Measurements from ENCODE around the gene MRGPRD. TPM values are rescaled to one million over a fixed set of nuclear protein-coding genes. Genes with fewer than 3 reads are reported as not detected.

MRGPRD gene
- total RNA-seq, 1 experiment from 2014 or later: not detected

GRCh38 chr11:68934666-68935065, 46.1 kb downstream of the MRGPRD start:
- Histone ChIP-seq H3K36me3 (ENCODE audit: control insufficient read depth in 1 of 2, insufficient read depth in 2 of 2, low read length in 2 of 2) (peaks cover 14 to 20% of the 10 kb centered on the region in 2 experiments; a peak in 2 of 4 replicates), H3K4me2 (ENCODE audit: low read length) (no peak overlapping the region), H3K9me2 (ENCODE audit: insufficient read depth) (no peaks in the 10 kb centered on the region), H3K27me3 (ENCODE audit: insufficient read depth, low read length) (no peaks in the 10 kb centered on the region), H3K4me1 (ENCODE audit: control insufficient read depth in 1 of 2, insufficient read depth in 2 of 2, low read length in 2 of 2) (no peaks in the 10 kb centered on the region), H4K20me1 (ENCODE audit: insufficient read depth) (no peaks in the 10 kb centered on the region), H3K9me3 (ENCODE audit: control insufficient read depth in 1 of 2, insufficient read depth in 1 of 2, low read depth in 1 of 2, low read length in 2 of 2) (no peaks in the 10 kb centered on the region), H2AFZ (ENCODE audit: low read depth, low read length, poor library complexity, severe bottlenecking) (no peak overlapping the region), H3K4me3 (replicated peaks in 1 of 2; ENCODE audit: low read depth in 1 of 2, low read length in 2 of 2) (no peak overlapping the region), H3K9ac (ENCODE audit: low read length) (no peak overlapping the region), H3K79me2 (ENCODE audit: insufficient read depth, low read length) (no peaks in the 10 kb centered on the region), H3K27ac (ENCODE audit: low read depth, low read length) (no peak overlapping the region)
- no TSS peak for BruUV-seq (replicated peaks)
- ATAC-seq (no peak), DNase-seq (ENCODE audit: low read depth, low spot score) (no peak)
- CTCF ChIA-PET: interaction anchor here (0.6 kb wide), 1 partner anchor 65 kb away, joined by 3 read pairs; no protein-coding TSS in a partner anchor
- TF ChIP-seq SP1 (IDR thresholded peaks at IDR 0.05; ENCODE audit: low read depth) (no peak), CEBPB (IDR thresholded peaks at IDR 0.05; ENCODE audit: low read depth) (no peak), ZBTB33 (IDR thresholded peaks at IDR 0.05; ENCODE audit: extremely low read depth, insufficient replicate concordance, low read length) (no peak), ZNF274 (IDR thresholded peaks at IDR 0.05; ENCODE audit: low read depth, low read length) (no peak), POLR2A (IDR thresholded peaks at IDR 0.05; ENCODE audit: borderline replicate concordance, extremely low read depth, insufficient read depth, insufficient read length) (no peak), RAD21 (IDR thresholded peaks at IDR 0.05; ENCODE audit: low read depth) (no peak), EGR1 (IDR thresholded peaks at IDR 0.05; ENCODE audit: low read depth) (no peak)
- TF ChIP-seq, protein P1, sequence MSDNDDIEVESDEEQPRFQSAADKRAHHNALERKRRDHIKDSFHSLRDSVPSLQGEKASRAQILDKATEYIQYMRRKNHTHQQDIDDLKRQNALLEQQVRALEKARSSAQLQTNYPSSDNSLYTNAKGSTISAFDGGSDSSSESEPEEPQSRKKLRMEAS (IDR thresholded peaks at IDR 0.05): no peak
- POLR2A ChIA-PET: no interaction called here
- RAD21 ChIA-PET (ENCODE audit: low non-redundant PET in 1 of 2, low total read pairs in 2 of 2, uncharacterized antibody in 2 of 2, unreplicated experiment in 2 of 2): no interaction called here
- intact Hi-C loops (cut with micrococcal nuclease): no loop called here

GRCh38 chr11:68934321-68934645, 46.5 kb downstream of the MRGPRD start:
- H3K4me1 ChIP-seq (ENCODE audit: control insufficient read depth in 1 of 2, insufficient read depth in 2 of 2, low read length in 2 of 2): no peaks in the 10 kb centered on the region
- intact Hi-C loops (cut with micrococcal nuclease): no loop called here
- H3K9me3 ChIP-seq (ENCODE audit: control insufficient read depth in 1 of 2, insufficient read depth in 1 of 2, low read depth in 1 of 2, low read length in 2 of 2): no peaks in the 10 kb centered on the region
- no peak for ATAC-seq
- no peak overlapping the region for H3K9ac ChIP-seq (ENCODE audit: low read length)
- no peaks in the 10 kb centered on the region for H3K79me2 ChIP-seq (ENCODE audit: insufficient read depth, low read length)
- no peak for DNase-seq (ENCODE audit: low read depth, low spot score)
- ChIA-PET CTCF (interaction anchor here (0.6 kb wide), 1 partner anchor 64 kb away, joined by 3 read pairs; no protein-coding TSS in a partner anchor), POLR2A (no interaction called here), RAD21 (ENCODE audit: low non-redundant PET in 1 of 2, low total read pairs in 2 of 2, uncharacterized antibody in 2 of 2, unreplicated experiment in 2 of 2) (interaction anchor here in 1 of 2 experiments (0.6 kb wide), 1 partner anchor 8 kb away, joined by 3 read pairs; no protein-coding TSS in a partner anchor)
- H3K27ac ChIP-seq (ENCODE audit: low read depth, low read length): no peak overlapping the region
- peaks cover 18 to 20% of the 10 kb centered on the region in 2 experiments; a peak in 3 of 4 replicates for H3K36me3 ChIP-seq (ENCODE audit: control insufficient read depth in 1 of 2, insufficient read depth in 2 of 2, low read length in 2 of 2)
- no peak overlapping the region for H3K4me2 ChIP-seq (ENCODE audit: low read length)
- no peaks in the 10 kb centered on the region for H4K20me1 ChIP-seq (ENCODE audit: insufficient read depth)
- H2AFZ ChIP-seq (ENCODE audit: low read depth, low read length, poor library complexity, severe bottlenecking): no peak overlapping the region
- no peaks in the 10 kb centered on the region for H3K27me3 ChIP-seq (ENCODE audit: insufficient read depth, low read length)
- TF ChIP-seq RAD21 (IDR thresholded peaks at IDR 0.05; ENCODE audit: low read depth): no peak
- TF ChIP-seq, protein P2, sequence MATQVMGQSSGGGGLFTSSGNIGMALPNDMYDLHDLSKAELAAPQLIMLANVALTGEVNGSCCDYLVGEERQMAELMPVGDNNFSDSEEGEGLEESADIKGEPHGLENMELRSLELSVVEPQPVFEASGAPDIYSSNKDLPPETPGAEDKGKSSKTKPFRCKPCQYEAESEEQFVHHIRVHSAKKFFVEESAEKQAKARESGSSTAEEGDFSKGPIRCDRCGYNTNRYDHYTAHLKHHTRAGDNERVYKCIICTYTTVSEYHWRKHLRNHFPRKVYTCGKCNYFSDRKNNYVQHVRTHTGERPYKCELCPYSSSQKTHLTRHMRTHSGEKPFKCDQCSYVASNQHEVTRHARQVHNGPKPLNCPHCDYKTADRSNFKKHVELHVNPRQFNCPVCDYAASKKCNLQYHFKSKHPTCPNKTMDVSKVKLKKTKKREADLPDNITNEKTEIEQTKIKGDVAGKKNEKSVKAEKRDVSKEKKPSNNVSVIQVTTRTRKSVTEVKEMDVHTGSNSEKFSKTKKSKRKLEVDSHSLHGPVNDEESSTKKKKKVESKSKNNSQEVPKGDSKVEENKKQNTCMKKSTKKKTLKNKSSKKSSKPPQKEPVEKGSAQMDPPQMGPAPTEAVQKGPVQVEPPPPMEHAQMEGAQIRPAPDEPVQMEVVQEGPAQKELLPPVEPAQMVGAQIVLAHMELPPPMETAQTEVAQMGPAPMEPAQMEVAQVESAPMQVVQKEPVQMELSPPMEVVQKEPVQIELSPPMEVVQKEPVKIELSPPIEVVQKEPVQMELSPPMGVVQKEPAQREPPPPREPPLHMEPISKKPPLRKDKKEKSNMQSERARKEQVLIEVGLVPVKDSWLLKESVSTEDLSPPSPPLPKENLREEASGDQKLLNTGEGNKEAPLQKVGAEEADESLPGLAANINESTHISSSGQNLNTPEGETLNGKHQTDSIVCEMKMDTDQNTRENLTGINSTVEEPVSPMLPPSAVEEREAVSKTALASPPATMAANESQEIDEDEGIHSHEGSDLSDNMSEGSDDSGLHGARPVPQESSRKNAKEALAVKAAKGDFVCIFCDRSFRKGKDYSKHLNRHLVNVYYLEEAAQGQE (IDR thresholded peaks at IDR 0.05; ENCODE audit: low read depth): no peak
- TF ChIP-seq, protein P3, sequence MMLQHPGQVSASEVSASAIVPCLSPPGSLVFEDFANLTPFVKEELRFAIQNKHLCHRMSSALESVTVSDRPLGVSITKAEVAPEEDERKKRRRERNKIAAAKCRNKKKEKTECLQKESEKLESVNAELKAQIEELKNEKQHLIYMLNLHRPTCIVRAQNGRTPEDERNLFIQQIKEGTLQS (IDR thresholded peaks at IDR 0.05): no peak
- no peak for TF ChIP-seq TCF7L2 (IDR thresholded peaks at IDR 0.05; ENCODE audit: borderline replicate concordance, extremely low read depth, insufficient read depth, insufficient read length)
- no peak overlapping the region for H3K4me3 ChIP-seq (replicated peaks in 1 of 2; ENCODE audit: low read depth in 1 of 2, low read length in 2 of 2)
- no peaks in the 10 kb centered on the region for H3K9me2 ChIP-seq (ENCODE audit: insufficient read depth)
- BruUV-seq (replicated peaks): no TSS peak

Measured in HCT116 (cell line).